Neural progenitor cell (in vitro differentiated cells): ENCODE measurements around the gene SRGAP3.

Experiments used
- EZH2 ChIP-seq: fragments of 200-600 bp; sonication (generic); IDR thresholded peaks from 2 replicates; pipeline ENCODE4 v1.6.1; 2017; ENCODE audit warnings: antibody characterized with exemption, mild to moderate bottlenecking, moderate library complexity
- EZH2phosphoT487 ChIP-seq: fragments of 200-600 bp; sonication (generic); IDR thresholded peaks from 2 replicates; pipeline ENCODE4 v1.6.1; 2017; ENCODE audit warnings: antibody characterized with exemption
- TF ChIP-seq, protein P1 (sequence below): fragments of 200-600 bp; sonication (generic); IDR thresholded peaks from 2 replicates; pipeline ENCODE4 v1.5.1; 2017; ENCODE audit warnings: antibody characterized with exemption, mild to moderate bottlenecking

DNA sequence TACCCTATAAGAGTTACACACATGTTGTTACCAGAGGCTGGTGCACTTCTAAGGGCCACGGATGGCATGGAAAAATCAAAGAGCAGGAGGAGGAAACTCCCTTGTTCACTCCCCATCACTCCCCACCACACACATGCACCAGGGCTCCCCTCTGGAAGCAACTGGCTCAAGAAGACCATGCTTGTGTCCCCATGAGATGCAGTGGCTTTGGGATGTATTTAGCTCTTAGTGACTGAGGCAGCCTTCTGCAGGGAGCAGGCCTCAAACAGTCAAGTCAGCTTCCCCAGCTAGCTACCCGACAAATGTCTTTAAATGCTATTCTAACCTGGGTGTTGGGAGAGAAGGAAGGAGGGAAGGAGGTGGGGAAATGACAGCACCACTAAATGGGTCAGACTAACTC, 253.2 kb downstream of the SRGAP3 start:
- TF ChIP-seq, protein P1, sequence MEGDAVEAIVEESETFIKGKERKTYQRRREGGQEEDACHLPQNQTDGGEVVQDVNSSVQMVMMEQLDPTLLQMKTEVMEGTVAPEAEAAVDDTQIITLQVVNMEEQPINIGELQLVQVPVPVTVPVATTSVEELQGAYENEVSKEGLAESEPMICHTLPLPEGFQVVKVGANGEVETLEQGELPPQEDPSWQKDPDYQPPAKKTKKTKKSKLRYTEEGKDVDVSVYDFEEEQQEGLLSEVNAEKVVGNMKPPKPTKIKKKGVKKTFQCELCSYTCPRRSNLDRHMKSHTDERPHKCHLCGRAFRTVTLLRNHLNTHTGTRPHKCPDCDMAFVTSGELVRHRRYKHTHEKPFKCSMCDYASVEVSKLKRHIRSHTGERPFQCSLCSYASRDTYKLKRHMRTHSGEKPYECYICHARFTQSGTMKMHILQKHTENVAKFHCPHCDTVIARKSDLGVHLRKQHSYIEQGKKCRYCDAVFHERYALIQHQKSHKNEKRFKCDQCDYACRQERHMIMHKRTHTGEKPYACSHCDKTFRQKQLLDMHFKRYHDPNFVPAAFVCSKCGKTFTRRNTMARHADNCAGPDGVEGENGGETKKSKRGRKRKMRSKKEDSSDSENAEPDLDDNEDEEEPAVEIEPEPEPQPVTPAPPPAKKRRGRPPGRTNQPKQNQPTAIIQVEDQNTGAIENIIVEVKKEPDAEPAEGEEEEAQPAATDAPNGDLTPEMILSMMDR: no peak
- no peak for TF ChIP-seq EZH2phosphoT487
- TF ChIP-seq EZH2: no peak
